Cardiac fibroblast (primary cell): Measurements from ENCODE around the gene TRMT44.
A peak's percentile ranks its signal among the peaks of the same experiment; 100 is the strongest.

ENCODE experiments used
- DNase-seq, 2 donors: peaks; one replicate each; pipeline versions ENCODE4 v3.0.0 to v3.0.0-alpha.2; 2010; ENCODE audit warnings: low read depth in 2 of 2
- H3K4me3 ChIP-seq, 2 donors: replicated peaks in 1 of 2; 1 replicate in 1 of 2; 2 replicates in 1 of 2; pipeline ENCODE4 v1.5.1; 2011; ENCODE audit warnings: low read depth in 2 of 2, low read length in 2 of 2, mild to moderate bottlenecking in 2 of 2, moderate library complexity in 1 of 2
- CTCF ChIP-seq: IDR thresholded peaks from one replicate; pipeline ENCODE4 v1.5.1; 2011; ENCODE audit warnings: low read depth, mild to moderate bottlenecking, low read length, inconsistent platforms

TRMT44 gene

GRCh38 chr4:8506006-8506372 lies 65.4 kb downstream of the TRMT44 start:
- H3K4me3 ChIP-seq, result no peak overlapping the region
- TF ChIP-seq CTCF, result no peak
- no peak for DNase-seq

GRCh38 chr4:8506373-8507195 lies 66.0 kb downstream of the TRMT44 start:
- H3K4me3 ChIP-seq, result no peak overlapping the region
- DNase-seq, result peak in 1 of 2 donors; percentile 77
- TF ChIP-seq CTCF, result no peak

DNA sequence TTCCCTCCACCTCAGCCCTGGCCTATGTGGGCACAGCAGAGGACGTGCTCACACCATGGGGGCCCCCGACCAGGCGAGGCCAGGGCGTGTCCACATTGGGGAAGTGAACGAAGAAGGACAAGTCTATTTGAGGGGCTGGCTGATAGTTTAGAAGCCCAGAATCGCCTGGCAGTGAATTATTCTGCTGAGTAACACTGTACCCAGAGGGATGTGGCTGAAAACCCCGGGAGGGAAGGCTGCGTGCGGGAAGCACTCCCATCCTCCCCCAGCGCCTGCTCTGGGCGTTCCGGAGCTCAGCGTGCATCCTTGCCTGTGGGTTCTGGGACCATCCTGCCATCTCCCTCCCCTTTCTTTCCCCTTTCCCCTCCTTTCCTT lies 66.6 kb downstream of the TRMT44 start:
- no peak overlapping the region for H3K4me3 ChIP-seq
- DNase-seq, result peak in 1 of 2 donors; percentile 24
- no peak for TF ChIP-seq CTCF

GRCh38 chr4:8507624-8508023 lies 67.0 kb downstream of the TRMT44 start:
- TF ChIP-seq CTCF, result no peak
- no peak for DNase-seq
- no peak overlapping the region for H3K4me3 ChIP-seq

DNA sequence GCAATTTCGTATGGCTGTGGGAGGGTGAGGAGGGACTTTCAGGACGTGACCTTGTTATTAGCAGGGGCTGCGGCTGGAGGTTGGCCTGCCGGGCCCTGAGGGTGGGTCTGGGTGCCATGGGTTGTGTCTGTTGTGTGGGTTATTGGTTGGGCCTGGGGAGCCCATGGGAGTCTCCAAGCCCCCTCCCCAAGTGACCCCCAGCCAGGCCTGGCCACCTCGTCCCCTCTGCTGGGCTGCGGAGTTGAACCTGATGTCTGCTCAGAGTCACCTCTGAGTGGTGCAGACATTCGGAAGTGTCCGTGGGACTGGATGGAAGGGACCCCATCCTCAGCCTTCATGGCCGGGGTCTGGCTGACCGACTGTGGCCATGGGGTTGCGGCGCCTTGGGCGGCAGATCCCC lies 67.7 kb downstream of the TRMT44 start:
- no peak for DNase-seq
- H3K4me3 ChIP-seq, result no peak overlapping the region
- TF ChIP-seq CTCF, result no peak

GRCh38 chr4:8508740-8509139 lies 68.2 kb downstream of the TRMT44 start:
- no peak for DNase-seq
- TF ChIP-seq CTCF, result no peak
- H3K4me3 ChIP-seq, result no peak overlapping the region
